HCT116 (cell line): Measurements from ENCODE around the gene METRN. TPM values are rescaled to one million over a fixed set of nuclear protein-coding genes. Genes with fewer than 3 reads are reported as not detected.

Source experiments
- ATAC-seq: fragments of 200-7000 bp; cut with Tn5 transposase; 2 replicates; pipeline ENCODE4 v1.9.1; 2020; ENCODE audit warnings: mild to moderate bottlenecking, moderate library complexity
- BruUV-seq: library from RNA; stranded (reverse); fragments of 400-500 nt; replicated peaks from 2 replicates; lab custom pipeline; 2021; lab: Mats Ljungman, UMichigan
- CTCF ChIA-PET: fragments of 300-600 bp; sonication (Branson Sonifier 250); formaldehyde crosslinking; loops from one replicate; lab custom pipeline; 2021; ENCODE audit warnings: antibody characterized with exemption; lab: Charles Lee
- POLR2A ChIA-PET: fragments of 300-600, 350-600 bp; sonication (Branson Sonifier 250); formaldehyde crosslinking; loops from one replicate; lab custom pipeline; 2021; ENCODE audit warnings: antibody characterized with exemption; lab: Charles Lee
- RAD21 ChIA-PET, 2 experiments: fragments of 300-600 bp; sonication (Branson Sonifier 250); formaldehyde crosslinking; loops; one replicate each; lab custom pipeline; 2023; ENCODE audit warnings: low total read pairs in 2 of 2; ENCODE audit not compliant: uncharacterized antibody in 2 of 2, unreplicated experiment in 2 of 2, low non-redundant PET in 1 of 2; lab: Charles Lee
- DNase-seq: peaks from one replicate; pipeline ENCODE4 v3.0.0-alpha.2; 2010; ENCODE audit warnings: low read depth, low spot score
- H2AFZ ChIP-seq: fragments of 200-600 bp; shearing (Covaris generic), sonication (generic); 2 replicates; pipeline ENCODE4 v1.6.1; 2017; ENCODE audit warnings: low read depth, mixed run types, mixed read lengths, antibody characterized with exemption, low read length; ENCODE audit not compliant: poor library complexity, severe bottlenecking
- H3K27ac ChIP-seq: 2 replicates; pipeline ENCODE4 v1.5.1; 2012; ENCODE audit warnings: low read depth, low read length
- H3K27me3 ChIP-seq: fragments of 200-600 bp; sonication (generic); 2 replicates; pipeline ENCODE4 v1.6.1; 2016; ENCODE audit warnings: mixed run types, low read length, mixed read lengths; ENCODE audit not compliant: insufficient read depth
- H3K36me3 ChIP-seq, 2 experiments: fragments of 200-500 bp in 1 of 2; fragments of 200-600 bp in 1 of 2; sonication (Bioruptor generic) in 1 of 2; sonication (generic) in 1 of 2; 2 replicates each; pipeline versions ENCODE4 v1.5.1 to v1.6.1; 2014 to 2016; ENCODE audit warnings: low read length in 2 of 2, inconsistent platforms in 1 of 2, mixed read lengths in 1 of 2, mixed run types in 1 of 2; ENCODE audit not compliant: insufficient read depth in 2 of 2, control insufficient read depth in 1 of 2
- H3K4me1 ChIP-seq, 2 experiments: fragments of 200-600 bp in 1 of 2; sonication (generic) in 1 of 2; 2 replicates each; pipeline versions ENCODE4 v1.5.1 to v1.6.1; 2012 to 2017; ENCODE audit warnings: low read length in 2 of 2, inconsistent platforms in 1 of 2, mild to moderate bottlenecking in 1 of 2, mixed read lengths in 1 of 2, mixed run types in 1 of 2, moderate library complexity in 1 of 2; ENCODE audit not compliant: insufficient read depth in 2 of 2, control insufficient read depth in 1 of 2
- H3K4me2 ChIP-seq: fragments of 200-600 bp; sonication (generic); 2 replicates; pipeline ENCODE4 v1.6.1; 2017; ENCODE audit warnings: mixed run types, low read length, mixed read lengths
- H3K4me3 ChIP-seq, 2 experiments: fragments of 200-600 bp in 1 of 2; sonication (generic) in 1 of 2; replicated peaks in 1 of 2; 2 replicates each; pipeline ENCODE4 v1.5.1; 2011 to 2016; ENCODE audit warnings: low read length in 2 of 2, control low read depth in 1 of 2, low read depth in 1 of 2, mild to moderate bottlenecking in 1 of 2, mixed read lengths in 1 of 2, mixed run types in 1 of 2
- H3K79me2 ChIP-seq: fragments of 200-600 bp; sonication (generic); 2 replicates; pipeline ENCODE4 v1.6.1; 2017; ENCODE audit warnings: mild to moderate bottlenecking, mixed run types, low read length, moderate library complexity, mixed read lengths; ENCODE audit not compliant: insufficient read depth
- H3K9ac ChIP-seq: fragments of 200-600 bp; sonication (generic); 2 replicates; pipeline ENCODE4 v1.6.1; 2016; ENCODE audit warnings: low read length, mixed read lengths
- H3K9me2 ChIP-seq: fragments of 200-600 bp; sonication (generic), shearing (Covaris generic); 2 replicates; pipeline ENCODE4 v1.6.1; 2017; ENCODE audit warnings: mixed run types, mild to moderate bottlenecking, moderate library complexity; ENCODE audit not compliant: insufficient read depth
- H3K9me3 ChIP-seq, 2 experiments: fragments of 200-500 bp in 1 of 2; fragments of 200-600 bp in 1 of 2; sonication (Bioruptor generic) in 1 of 2; sonication (generic) in 1 of 2; 2 replicates each; pipeline ENCODE4 v1.6.1; 2014 to 2017; ENCODE audit warnings: low read length in 2 of 2, mixed read lengths in 2 of 2, inconsistent platforms in 1 of 2, low read depth in 1 of 2, mild to moderate bottlenecking in 1 of 2, mixed run types in 1 of 2, moderate library complexity in 1 of 2; ENCODE audit not compliant: control insufficient read depth in 1 of 2, insufficient read depth in 1 of 2
- H4K20me1 ChIP-seq: fragments of 200-600 bp; sonication (generic), shearing (Covaris generic); 2 replicates; pipeline ENCODE4 v1.6.1; 2017; ENCODE audit warnings: mixed run types, mild to moderate bottlenecking, moderate library complexity; ENCODE audit not compliant: insufficient read depth
- CBX3 ChIP-seq: IDR thresholded peaks from 2 replicates; pipeline ENCODE4 v1.6.1; 2012; ENCODE audit warnings: low read depth
- EGR1 ChIP-seq: IDR thresholded peaks from 2 replicates; pipeline ENCODE4 v1.6.1; 2012; ENCODE audit warnings: low read depth
- ELF1 ChIP-seq: IDR thresholded peaks from 2 replicates; pipeline ENCODE4 v1.6.1; 2012; ENCODE audit warnings: low read depth, borderline replicate concordance
- EZH2 ChIP-seq: fragments of 200-600 bp; sonication (generic); IDR thresholded peaks from 2 replicates; pipeline ENCODE4 v1.6.1; 2017; ENCODE audit warnings: antibody characterized with exemption, mixed run types
- EZH2phosphoT487 ChIP-seq: fragments of 200-600 bp; IDR thresholded peaks from 2 replicates; pipeline ENCODE4 v1.6.1; 2018; ENCODE audit warnings: antibody characterized with exemption, borderline replicate concordance
- FOSL1 ChIP-seq: IDR thresholded peaks from 2 replicates; pipeline ENCODE4 v1.6.1; 2012; ENCODE audit warnings: low read depth
- JUND ChIP-seq: IDR thresholded peaks from 2 replicates; pipeline ENCODE4 v1.6.1; 2012
- POLR2A ChIP-seq: IDR thresholded peaks from 2 replicates; pipeline ENCODE4 v1.7.0; 2011; ENCODE audit warnings: borderline replicate concordance; ENCODE audit not compliant: insufficient read depth, insufficient read length; ENCODE audit errors: extremely low read depth
- POLR2AphosphoS5 ChIP-seq: IDR thresholded peaks from 2 replicates; pipeline ENCODE4 v1.6.1; 2011; ENCODE audit warnings: mild to moderate bottlenecking, low read depth, low read length, moderate library complexity
- RAD21 ChIP-seq: IDR thresholded peaks from 2 replicates; pipeline ENCODE4 v1.6.1; 2012; ENCODE audit warnings: low read depth, mild to moderate bottlenecking
- SRF ChIP-seq: IDR thresholded peaks from 2 replicates; pipeline ENCODE4 v1.6.1; 2012; ENCODE audit warnings: low read depth
- ZBTB33 ChIP-seq: IDR thresholded peaks from 2 replicates; pipeline ENCODE4 v1.6.1; 2011; ENCODE audit warnings: mild to moderate bottlenecking, low read length, moderate library complexity; ENCODE audit not compliant: insufficient replicate concordance; ENCODE audit errors: extremely low read depth
- intact Hi-C: fragments of 100-400 bp; cut with micrococcal nuclease; formaldehyde crosslinking; loops from 2 replicates; pipeline ENCODE4 v1.10.0; 2022
- total RNA-seq: library from RNA; stranded (reverse); gene quantifications from one replicate; pipeline ENCODE4 v1.2.1, GENCODE V29; 2021; ENCODE audit not compliant: unreplicated experiment
- TF ChIP-seq, protein P1 (sequence below): IDR thresholded peaks from 2 replicates; pipeline ENCODE4 v1.6.1; 2012
- TF ChIP-seq, protein P2 (sequence below), 3 experiments: fragments of 200-600 bp in 1 of 3; sonication (generic) in 1 of 3; IDR thresholded peaks in 2 of 3; conservative IDR thresholded peaks in 1 of 3; 2 replicates each; pipeline ENCODE4 v1.5.1; 2012 to 2017; ENCODE audit warnings: low read depth in 2 of 3, low read length in 2 of 3, antibody characterized with exemption in 1 of 3, borderline replicate concordance in 1 of 3, control low read depth in 1 of 3, mild to moderate bottlenecking in 1 of 3, mixed read lengths in 1 of 3, mixed run types in 1 of 3, moderate library complexity in 1 of 3; ENCODE audit not compliant: insufficient read depth in 1 of 3

METRN gene
- total RNA-seq, 1 experiment from 2014 or later: 193 TPM

DNA sequence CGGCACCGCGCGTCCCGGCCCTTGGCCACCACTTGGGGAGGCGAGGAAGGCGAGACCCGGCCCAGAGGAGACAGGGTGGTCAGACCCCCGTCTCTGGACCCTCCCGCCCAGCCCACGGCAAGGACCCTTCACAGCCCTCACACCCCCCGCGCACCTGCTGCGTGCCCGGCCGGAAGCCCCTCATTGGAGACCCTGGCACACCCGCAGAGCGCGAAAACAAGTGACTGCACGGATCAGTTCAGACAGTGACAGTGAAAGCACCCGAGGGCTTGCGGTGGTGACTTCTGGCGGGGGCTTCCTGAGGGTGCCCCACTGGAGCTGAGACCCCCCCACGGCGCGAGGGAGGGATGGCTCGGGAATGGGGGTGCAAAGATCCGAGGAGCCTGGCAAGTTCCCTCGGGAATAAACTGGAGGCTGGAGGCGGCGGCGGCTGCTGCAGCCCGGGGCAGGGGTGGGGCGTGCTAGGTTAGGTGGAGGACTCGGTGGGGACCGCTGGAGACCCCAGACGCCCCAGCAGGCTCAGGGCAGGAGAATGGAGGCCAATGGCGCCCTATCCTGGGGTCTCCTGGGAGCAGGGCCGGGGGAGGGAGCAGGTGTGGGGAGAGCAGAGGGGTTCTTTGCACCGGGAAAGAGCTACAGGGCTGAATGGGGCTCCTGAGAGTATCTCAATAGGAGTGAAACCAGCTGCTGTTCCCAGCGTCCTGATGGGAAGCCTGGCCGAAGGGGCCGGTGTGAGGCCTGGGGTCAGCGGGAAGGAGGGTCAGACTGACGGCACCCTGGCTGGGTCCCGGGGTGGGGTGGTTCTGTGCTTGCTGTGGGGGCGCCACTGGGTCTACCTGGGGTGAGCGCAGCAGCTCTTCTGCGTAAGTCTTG lies 8.5 kb upstream of the METRN start:
- DNase-seq (no peak), ATAC-seq (no peak)
- no TSS peak for BruUV-seq
- H2AFZ ChIP-seq: no peak overlapping the region
- H3K36me3 ChIP-seq: no peaks in the 10 kb centered on the region; a peak in 2 of 4 replicates
- intact Hi-C loops: no loop called here
- TF ChIP-seq SRF: no peak
- TF ChIP-seq, protein P1, sequence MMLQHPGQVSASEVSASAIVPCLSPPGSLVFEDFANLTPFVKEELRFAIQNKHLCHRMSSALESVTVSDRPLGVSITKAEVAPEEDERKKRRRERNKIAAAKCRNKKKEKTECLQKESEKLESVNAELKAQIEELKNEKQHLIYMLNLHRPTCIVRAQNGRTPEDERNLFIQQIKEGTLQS: no peak
- TF ChIP-seq, all 23 proteins: peak for 0
- H3K4me2 ChIP-seq: peak overlapping the region; percentile 45
- H3K27me3 ChIP-seq: no peaks in the 10 kb centered on the region
- peak overlapping the region; percentile 18; the same call in 1 of the 2 replicates for H3K27ac ChIP-seq
- POLR2A ChIA-PET: interaction anchor here (1.4 to 1.7 kb wide), 2 partner anchors 14 to 82 kb away, joined by 4 to 7 read pairs; partner anchors contain the start of genes CHTF18 and RPUSD1
- no peak overlapping the region for H3K9ac ChIP-seq
- H3K79me2 ChIP-seq: peaks cover 34% of the 10 kb centered on the region
- no peaks in the 10 kb centered on the region for H4K20me1 ChIP-seq
- RAD21 ChIA-PET: no interaction called here
- H3K9me3 ChIP-seq: no peaks in the 10 kb centered on the region
- H3K4me3 ChIP-seq: 0 out of 4 replicates have a peak overlapping the region, but pooled peaks of 1 of the 2 experiments have one; percentile 4
- peaks cover 0 to 33% of the 10 kb centered on the region in 2 experiments; a peak in 3 of 4 replicates for H3K4me1 ChIP-seq
- H3K9me2 ChIP-seq: no peaks in the 10 kb centered on the region
- CTCF ChIA-PET: no interaction called here

GRCh38 chr16:707062-707538 lies 7.8 kb upstream of the METRN start:
- DNase-seq: no peak
- Histone ChIP-seq H3K9me2 (no peaks in the 10 kb centered on the region), H3K4me2 (no peak overlapping the region), H3K27me3 (no peaks in the 10 kb centered on the region), H3K9ac (no peak overlapping the region), H4K20me1 (no peaks in the 10 kb centered on the region), H3K4me3 (no peak overlapping the region), H3K27ac (peak overlapping the region; percentile 18; the same call in 1 of the 2 replicates), H2AFZ (no peak overlapping the region), H3K36me3 (no peaks in the 10 kb centered on the region; a peak in 2 of 4 replicates), H3K9me3 (no peaks in the 10 kb centered on the region), H3K4me1 (peaks cover 3 to 40% of the 10 kb centered on the region in 2 experiments), H3K79me2 (peaks cover 30% of the 10 kb centered on the region)
- ChIA-PET RAD21 (no interaction called here), CTCF (no interaction called here), POLR2A (interaction anchor here (1.4 to 1.7 kb wide), 2 partner anchors 13 to 81 kb away, joined by 4 to 7 read pairs; partner anchors contain the start of genes CHTF18 and RPUSD1)
- no peak for ATAC-seq
- intact Hi-C loops: no loop called here
- no TSS peak for BruUV-seq
- TF ChIP-seq, protein P2, sequence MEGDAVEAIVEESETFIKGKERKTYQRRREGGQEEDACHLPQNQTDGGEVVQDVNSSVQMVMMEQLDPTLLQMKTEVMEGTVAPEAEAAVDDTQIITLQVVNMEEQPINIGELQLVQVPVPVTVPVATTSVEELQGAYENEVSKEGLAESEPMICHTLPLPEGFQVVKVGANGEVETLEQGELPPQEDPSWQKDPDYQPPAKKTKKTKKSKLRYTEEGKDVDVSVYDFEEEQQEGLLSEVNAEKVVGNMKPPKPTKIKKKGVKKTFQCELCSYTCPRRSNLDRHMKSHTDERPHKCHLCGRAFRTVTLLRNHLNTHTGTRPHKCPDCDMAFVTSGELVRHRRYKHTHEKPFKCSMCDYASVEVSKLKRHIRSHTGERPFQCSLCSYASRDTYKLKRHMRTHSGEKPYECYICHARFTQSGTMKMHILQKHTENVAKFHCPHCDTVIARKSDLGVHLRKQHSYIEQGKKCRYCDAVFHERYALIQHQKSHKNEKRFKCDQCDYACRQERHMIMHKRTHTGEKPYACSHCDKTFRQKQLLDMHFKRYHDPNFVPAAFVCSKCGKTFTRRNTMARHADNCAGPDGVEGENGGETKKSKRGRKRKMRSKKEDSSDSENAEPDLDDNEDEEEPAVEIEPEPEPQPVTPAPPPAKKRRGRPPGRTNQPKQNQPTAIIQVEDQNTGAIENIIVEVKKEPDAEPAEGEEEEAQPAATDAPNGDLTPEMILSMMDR (IDR thresholded peaks at IDR 0.05 in 2 of 3, conservative IDR thresholded peaks at IDR 0.05 in 1 of 3; ENCODE audit: borderline replicate concordance in 1 of 3, insufficient read depth in 1 of 3, low read depth in 2 of 3, low read length in 2 of 3): no peak
- no peak for TF ChIP-seq RAD21
- TF ChIP-seq EZH2phosphoT487: no peak
- TF ChIP-seq ZBTB33: no peak
- TF ChIP-seq POLR2A: no peak
- TF ChIP-seq JUND: no peak
- no peak for TF ChIP-seq EZH2
- TF ChIP-seq, protein P1: no peak
- no peak for TF ChIP-seq POLR2AphosphoS5
- TF ChIP-seq ELF1: no peak
- no peak for TF ChIP-seq EGR1
- no peak for TF ChIP-seq CBX3
- no peak for TF ChIP-seq FOSL1
